NCI-H82 (cell line): ENCODE data around the gene PYDC1.
"Not testable (repeated sequence)": the region's sequence is repeated elsewhere in the genome, so short reads cannot be mapped to it uniquely, and the experiment has no call there.

ENCODE experiments used
- DNase-seq: peaks from one replicate; lab custom pipeline; 2025; lab: John Stamatoyannopoulos, UW

The PYDC1 gene

DNA sequence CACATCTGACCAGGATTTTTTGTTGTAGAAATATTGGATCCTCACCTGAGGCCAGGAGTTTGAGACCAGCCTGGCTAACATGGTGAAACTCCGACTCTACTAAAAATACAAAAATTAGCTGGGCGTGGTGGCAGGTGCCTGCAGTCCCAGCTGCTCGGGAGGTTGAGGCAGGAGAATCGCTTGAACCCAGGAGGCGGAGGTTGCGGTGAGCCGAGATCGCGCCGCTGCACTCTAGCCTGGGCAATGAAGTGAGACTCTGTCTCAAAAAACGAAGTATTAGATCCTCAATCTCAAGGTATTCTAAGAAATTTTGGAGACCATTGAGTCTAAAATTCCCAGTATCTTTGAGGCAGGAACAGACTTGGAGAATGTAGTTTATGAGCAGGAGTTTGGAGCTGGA, 21.1 kb downstream of the PYDC1 start:
- DNase-seq, result not testable (repeated sequence)

DNA sequence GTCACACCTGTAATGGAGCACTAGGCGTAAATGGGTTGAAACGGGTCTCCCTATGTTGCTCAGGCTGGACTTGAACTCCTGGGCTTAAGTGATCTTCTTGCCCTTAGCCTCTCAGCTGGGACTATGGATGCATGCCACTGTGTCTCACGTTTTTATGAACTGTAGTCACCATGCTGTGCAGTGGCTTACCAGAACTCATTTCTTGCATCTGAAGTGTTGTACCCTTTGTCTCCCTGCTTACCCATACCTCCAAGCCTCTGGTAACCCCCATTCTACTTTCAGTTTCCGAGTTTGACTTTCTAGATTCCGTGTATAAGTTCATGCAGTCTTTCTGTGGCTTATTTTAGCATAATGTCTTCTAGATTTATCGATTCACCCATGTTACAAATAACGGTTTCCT, 22.0 kb downstream of the PYDC1 start:
- DNase-seq, result no peak

- no peak for DNase-seq
These were observed 23.1 kb downstream of the PYDC1 start for GRCh38 chr16:31193874-31194273.

DNA sequence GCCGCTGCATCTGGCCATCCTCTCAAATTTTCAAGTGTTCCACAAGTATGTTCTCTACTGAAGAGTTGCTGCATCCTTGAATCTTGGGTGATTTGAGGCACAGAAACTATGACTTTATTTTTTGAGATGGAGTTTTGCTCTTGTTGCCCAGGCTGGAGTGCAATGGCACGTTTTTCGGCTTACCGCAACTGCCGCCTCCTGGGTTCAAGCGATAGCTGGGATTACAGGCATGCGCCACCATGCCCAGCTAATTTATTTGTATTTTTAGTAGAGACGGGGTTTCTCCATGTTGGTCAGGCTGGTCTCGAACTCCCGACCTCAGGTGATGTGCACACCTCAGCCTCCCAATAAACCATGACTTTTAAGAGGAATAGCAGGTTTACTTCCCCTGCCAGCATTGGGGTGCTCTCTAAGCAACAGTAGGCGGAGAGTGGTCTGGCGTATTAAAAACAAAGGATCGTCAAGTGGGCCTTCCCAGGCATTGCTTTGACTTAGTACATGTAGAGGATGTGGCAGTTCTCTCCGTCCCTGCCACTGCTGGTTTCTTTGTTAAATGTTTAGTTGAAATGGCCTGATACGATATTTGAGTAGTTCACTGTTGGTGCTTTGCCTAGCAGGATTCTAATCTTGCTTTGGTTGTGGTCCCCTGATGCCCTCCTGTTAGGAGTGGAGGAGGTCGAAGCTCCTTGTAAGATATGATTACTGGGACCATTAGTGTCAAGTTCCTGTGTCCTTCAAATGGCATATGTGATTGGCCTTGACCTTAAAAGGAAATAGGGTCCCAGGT, 23.9 kb downstream of the PYDC1 start:
- no peak for DNase-seq

GRCh38 chr16:31191697-31192428, 25.1 kb downstream of the PYDC1 start:
- no peak for DNase-seq

DNA sequence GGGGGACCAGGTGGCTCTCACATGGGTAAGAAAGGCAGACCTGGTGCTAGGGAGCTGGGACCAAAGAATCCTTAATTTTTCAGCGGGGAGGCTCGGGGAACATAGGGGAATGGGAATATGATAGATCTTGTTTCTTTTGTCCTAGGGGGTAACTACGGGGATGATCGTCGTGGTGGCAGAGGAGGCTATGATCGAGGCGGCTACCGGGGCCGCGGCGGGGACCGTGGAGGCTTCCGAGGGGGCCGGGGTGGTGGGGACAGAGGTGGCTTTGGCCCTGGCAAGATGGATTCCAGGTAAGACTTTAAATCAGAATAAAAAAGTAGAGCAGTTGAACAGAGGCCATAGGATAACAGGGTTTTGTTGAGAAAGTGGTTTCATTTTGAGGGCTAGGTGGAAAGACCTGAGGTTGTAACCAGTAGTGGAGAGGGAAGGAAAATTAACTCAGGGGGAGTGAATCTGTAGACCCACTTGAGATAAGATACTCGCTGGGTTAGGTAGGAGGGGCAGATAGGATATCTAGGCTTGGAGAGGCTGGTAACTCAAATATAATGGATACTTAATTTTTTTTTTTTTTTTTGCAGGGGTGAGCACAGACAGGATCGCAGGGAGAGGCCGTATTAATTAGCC, 26.0 kb downstream of the PYDC1 start:
- no peak for DNase-seq

DNA sequence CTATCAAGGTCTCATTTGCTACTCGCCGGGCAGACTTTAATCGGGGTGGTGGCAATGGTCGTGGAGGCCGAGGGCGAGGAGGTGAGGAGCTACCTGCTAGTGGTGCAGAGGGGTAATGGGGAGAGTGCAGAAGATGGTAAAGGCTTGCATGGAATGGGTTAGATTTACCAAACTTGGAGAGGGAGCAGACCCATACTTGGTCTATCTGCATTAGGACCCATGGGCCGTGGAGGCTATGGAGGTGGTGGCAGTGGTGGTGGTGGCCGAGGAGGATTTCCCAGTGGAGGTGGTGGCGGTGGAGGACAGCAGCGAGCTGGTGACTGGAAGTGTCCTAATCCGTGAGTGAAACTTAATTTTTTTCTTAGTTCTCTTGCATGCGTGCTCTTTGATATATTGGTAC, 26.9 kb downstream of the PYDC1 start:
- DNase-seq, result no peak

- no peak for DNase-seq
These were observed 27.5 kb downstream of the PYDC1 start for GRCh38 chr16:31189412-31189778.

- no peak for DNase-seq
These were observed 28.2 kb downstream of the PYDC1 start for GRCh38 chr16:31188450-31189411.

GRCh38 chr16:31187808-31188189, 29.1 kb downstream of the PYDC1 start:
- no peak for DNase-seq

- DNase-seq, result no peak
These were observed 29.8 kb downstream of the PYDC1 start for GRCh38 chr16:31186930-31187807.

GRCh38 chr16:31186176-31186575, 30.8 kb downstream of the PYDC1 start:
- no peak for DNase-seq

GRCh38 chr16:31185339-31185738, 31.6 kb downstream of the PYDC1 start:
- DNase-seq, result no peak

DNA sequence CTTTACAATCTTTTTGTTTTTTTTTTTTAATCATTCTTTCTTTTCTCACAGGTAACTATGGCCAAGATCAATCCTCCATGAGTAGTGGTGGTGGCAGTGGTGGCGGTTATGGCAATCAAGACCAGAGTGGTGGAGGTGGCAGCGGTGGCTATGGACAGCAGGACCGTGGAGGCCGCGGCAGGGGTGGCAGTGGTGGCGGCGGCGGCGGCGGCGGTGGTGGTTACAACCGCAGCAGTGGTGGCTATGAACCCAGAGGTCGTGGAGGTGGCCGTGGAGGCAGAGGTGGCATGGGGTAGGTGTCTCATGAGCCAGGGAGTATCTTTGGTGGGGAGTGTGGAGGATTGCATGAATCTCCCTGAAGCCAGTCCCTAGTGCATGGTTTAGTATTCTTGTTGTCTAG, 32.0 kb downstream of the PYDC1 start:
- DNase-seq, result no peak

GRCh38 chr16:31183432-31184428, 33.2 kb downstream of the PYDC1 start:
- no peak for DNase-seq

GRCh38 chr16:31182391-31182790, 34.5 kb downstream of the PYDC1 start:
- no peak for DNase-seq

- peak; percentile 45 for DNase-seq
These were observed 35.7 kb downstream of the PYDC1 start for GRCh38 chr16:31181102-31181830.

DNA sequence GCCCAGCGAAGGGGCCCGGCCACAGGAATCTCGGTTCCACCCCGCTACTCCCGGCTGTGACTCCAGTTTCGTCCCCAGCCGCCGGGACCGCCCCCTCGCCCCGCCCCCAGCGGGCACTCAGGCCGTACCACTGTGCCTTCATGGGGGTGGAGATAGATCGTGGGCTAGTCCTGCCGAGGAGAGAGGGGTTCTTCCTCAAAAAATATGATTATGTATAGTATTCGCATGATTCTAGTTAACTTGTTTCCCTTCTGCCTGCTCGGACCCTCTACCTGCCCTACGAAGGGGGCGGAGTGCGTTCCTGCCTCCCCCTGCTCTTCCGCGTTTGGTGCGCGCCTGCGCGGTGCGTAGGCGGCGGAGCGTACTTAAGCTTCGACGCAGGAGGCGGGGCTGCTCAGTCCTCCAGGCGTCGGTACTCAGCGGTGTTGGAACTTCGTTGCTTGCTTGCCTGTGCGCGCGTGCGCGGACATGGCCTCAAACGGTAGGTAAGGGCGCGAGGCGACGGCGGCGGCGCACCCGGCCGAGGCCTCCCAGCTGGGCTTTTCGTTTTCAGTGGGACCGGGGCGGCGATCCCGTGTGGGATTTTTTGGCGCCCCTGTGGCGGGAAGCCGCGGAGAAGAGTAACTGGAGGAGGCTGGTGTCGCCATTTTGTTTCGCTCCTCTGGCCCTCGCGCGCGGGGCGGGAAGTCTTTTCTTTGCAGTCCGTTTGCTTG, 37.0 kb downstream of the PYDC1 start, which contains the start of gene FUS:
Gene FUS, plus strand, starts transcription at position 393 of the 713 bp plus-strand sequence. Its CDS starts 76 bp downstream, at position 469.
- peak; percentile 90 for DNase-seq
